Measurements from ENCODE around the gene CCDC85A. TPM values are rescaled to one million over a fixed set of nuclear protein-coding genes. Genes with fewer than 3 reads are reported as not detected.

Gene CCDC85A
- total and polyA plus RNA-seq, 12 donors: 0.13 to 1.1 (median 0.65) TPM; not detected in 1

DNA sequence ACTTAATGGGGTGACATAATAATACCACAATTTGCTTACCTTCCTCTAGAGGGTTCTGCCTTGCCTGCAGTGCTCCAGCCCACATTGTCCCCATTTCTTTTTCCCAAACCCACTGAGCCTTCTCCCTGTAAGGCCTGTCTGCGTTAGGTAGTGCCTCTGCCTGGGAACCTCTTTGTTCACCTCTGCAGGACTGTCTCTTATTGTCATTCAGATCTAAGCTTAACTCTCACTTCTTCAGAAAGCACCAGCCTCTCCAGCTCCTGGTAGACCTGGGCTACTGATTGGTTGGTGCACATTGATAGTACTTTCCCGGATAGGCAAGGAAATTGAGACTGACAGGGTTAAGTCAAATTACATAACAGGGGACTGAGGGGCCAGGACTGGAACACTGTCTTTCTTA lies 49.1 kb downstream of the CCDC85A start:
- no peaks in the 10 kb centered on the region for H3K4me1 ChIP-seq (replicated peaks in 1 of 2)
- H3K4me3 ChIP-seq: no peak overlapping the region
- DNase-seq: no peak
- H3K36me3 ChIP-seq (replicated peaks in 1 of 2): no peaks in the 10 kb centered on the region
- H3K27ac ChIP-seq: no peak overlapping the region
- TF ChIP-seq CTCF (IDR thresholded peaks at IDR 0.05) (no peak), POLR2A (IDR thresholded peaks at IDR 0.05) (no peak)
- H3K9me3 ChIP-seq (replicated peaks in 1 of 3): no peaks in the 10 kb centered on the region
- WGBS, 4 donors: 67 to 87% (median 80%) methylated on average over 2 of the region's 2 CpGs
- intact Hi-C loops (cut with DNase I): no loop called here
- no peaks in the 10 kb centered on the region for H3K27me3 ChIP-seq

DNA sequence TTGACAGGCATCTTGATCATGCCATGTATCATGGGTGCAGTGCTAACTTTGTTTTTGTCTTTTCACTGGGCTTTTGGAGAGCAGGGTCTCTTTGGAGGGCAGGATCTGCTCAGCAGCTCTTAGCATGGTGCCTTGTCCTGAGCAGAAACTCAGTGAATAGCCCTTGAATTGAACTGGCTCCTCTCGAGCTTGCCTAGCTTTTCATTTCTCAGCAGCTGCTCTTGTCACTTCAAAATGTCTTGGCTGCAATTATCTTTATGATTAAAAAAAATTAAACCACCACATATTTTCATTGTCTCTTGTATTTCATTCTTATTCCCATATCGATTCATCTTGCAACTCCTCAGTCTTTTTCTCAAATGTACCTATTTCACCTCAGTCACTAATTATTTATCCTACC lies 50.5 kb downstream of the CCDC85A start:
- intact Hi-C loops (cut with DNase I): no loop called here
- no peaks in the 10 kb centered on the region for H3K9me3 ChIP-seq (replicated peaks in 1 of 3)
- WGBS, 4 donors: 61 to 69% (median 67%) methylated on average over 2 of the region's 2 CpGs
- no peaks in the 10 kb centered on the region for H3K36me3 ChIP-seq (replicated peaks in 1 of 2)
- no peak for TF ChIP-seq CTCF (IDR thresholded peaks at IDR 0.05)
- TF ChIP-seq POLR2A (IDR thresholded peaks at IDR 0.05): no peak
- no peaks in the 10 kb centered on the region for H3K27me3 ChIP-seq
- no peak overlapping the region for H3K4me3 ChIP-seq
- H3K4me1 ChIP-seq (replicated peaks in 1 of 2): no peaks in the 10 kb centered on the region
- H3K27ac ChIP-seq: no peak overlapping the region
- DNase-seq: no peak

DNA sequence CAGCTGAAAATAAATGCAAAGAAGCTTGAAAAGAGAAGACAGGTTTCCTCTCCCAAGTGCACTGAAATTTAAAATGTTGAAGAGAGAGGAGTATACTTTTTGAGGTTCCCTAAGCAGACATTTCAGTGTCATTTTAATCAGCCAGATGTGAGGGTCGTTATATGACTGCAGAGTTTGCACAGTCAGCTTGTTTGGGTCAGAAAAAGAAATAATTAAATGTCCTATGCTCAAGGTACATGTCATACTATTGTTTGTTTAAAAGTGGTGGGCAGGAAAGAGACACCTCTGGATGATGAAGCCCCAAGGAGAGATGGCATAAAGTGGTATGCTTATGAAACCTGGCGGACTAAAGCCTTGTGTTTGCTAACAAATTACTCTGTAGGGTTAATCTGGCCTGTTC lies 55.2 kb downstream of the CCDC85A start:
- no peaks in the 10 kb centered on the region for H3K27me3 ChIP-seq
- no peaks in the 10 kb centered on the region for H3K9me3 ChIP-seq (replicated peaks in 1 of 3)
- no peak for TF ChIP-seq POLR2A (IDR thresholded peaks at IDR 0.05)
- TF ChIP-seq CTCF (IDR thresholded peaks at IDR 0.05): no peak
- 42 to 66% (median 52%) methylated on average over 2 of the region's 2 CpGs for WGBS, 4 donors
- H3K4me3 ChIP-seq: no peak overlapping the region
- no peak for DNase-seq
- no peak overlapping the region for H3K27ac ChIP-seq
- H3K4me1 ChIP-seq (replicated peaks in 1 of 2): no peaks in the 10 kb centered on the region
- intact Hi-C loops (cut with DNase I): no loop called here
- no peaks in the 10 kb centered on the region for H3K36me3 ChIP-seq (replicated peaks in 1 of 2)

- TF ChIP-seq POLR2A (IDR thresholded peaks at IDR 0.05) (no peak), CTCF (IDR thresholded peaks at IDR 0.05) (no peak)
- Histone ChIP-seq H3K4me1 (replicated peaks in 1 of 2) (no peaks in the 10 kb centered on the region), H3K36me3 (replicated peaks in 1 of 2) (no peaks in the 10 kb centered on the region), H3K27ac (no peak overlapping the region), H3K9me3 (replicated peaks in 1 of 3) (no peaks in the 10 kb centered on the region), H3K4me3 (no peak overlapping the region), H3K27me3 (no peaks in the 10 kb centered on the region)
- DNase-seq: no peak
- WGBS, 4 donors: 39 to 65% (median 53%) methylated on average over 1 of the region's 1 CpG
- intact Hi-C loops (cut with DNase I): no loop called here
Observed at GRCh38 chr2:56239437-56239836, 55.6 kb downstream of the CCDC85A start.
